Peyer's patch (tissue), 4 donors: ENCODE measurements around the gene TMEM38A. TPM values are rescaled to one million over a fixed set of nuclear protein-coding genes. Genes with fewer than 3 reads are reported as not detected.

Experiments used
- DNase-seq, 3 donors: peaks; one replicate each; pipeline ENCODE4 v3.0.0-alpha.2; 2017 to 2019
- H3K27ac ChIP-seq, 4 donors: fragments of 200-600 bp; sonication (generic); one replicate each; pipeline ENCODE4 v1.5.1; 2016 to 2019
- H3K27me3 ChIP-seq, 2 donors: fragments of 200-600 bp; sonication (generic); one replicate each; pipeline ENCODE4 v1.5.1; 2019
- H3K36me3 ChIP-seq, 3 donors: fragments of 200-600 bp; sonication (generic); one replicate each; pipeline ENCODE4 v1.5.1; 2016 to 2019
- H3K4me1 ChIP-seq, 4 donors: fragments of 200-600 bp; sonication (generic); one replicate each; pipeline ENCODE4 v1.5.1; 2016 to 2019
- H3K4me3 ChIP-seq, 4 donors: fragments of 200-600 bp; sonication (generic); 1 replicate in 3 of 4; 2 replicates in 1 of 4; pipeline ENCODE4 v1.5.1; 2016 to 2019; ENCODE audit warnings: mild to moderate bottlenecking in 1 of 4
- H3K9me3 ChIP-seq, 4 donors: fragments of 200-600 bp; sonication (generic); one replicate each; pipeline ENCODE4 v1.5.1; 2016 to 2019; ENCODE audit warnings: mild to moderate bottlenecking in 1 of 4
- CTCF ChIP-seq, 6 experiments: fragments of 450-650 bp in 4 of 6; fragments of 200-600 bp in 2 of 6; sonication (generic) in 1 of 6; IDR thresholded peaks; one replicate each; pipeline ENCODE4 v1.5.1; 2017 to 2019; ENCODE audit warnings: antibody characterized with exemption in 6 of 6, mild to moderate bottlenecking in 3 of 6, moderate library complexity in 1 of 6
- POLR2A ChIP-seq, 2 donors: fragments of 450-650 bp; IDR thresholded peaks; one replicate each; pipeline ENCODE4 v1.5.1; 2017; ENCODE audit warnings: antibody characterized with exemption in 2 of 2, mild to moderate bottlenecking in 2 of 2, moderate library complexity in 2 of 2
- total RNA-seq, 4 donors: library from RNA; depleted of rRNA; stranded (reverse); fragments of >200 nt; gene quantifications; one replicate each; pipeline ENCODE4 v1.1.0, GENCODE V29; 2016

Gene TMEM38A
- total RNA-seq: 1 to 10 TPM; 2.3 to 4.4 (median 2.9) TPM

GRCh38 chr19:16660763-16661479 lies at the start of gene TMEM38A:
Gene TMEM38A (plus strand): TSS chr19:16661139. CDS start chr19:16661218, 79 bp downstream.
- peak within 1 kb of the TSS; percentile 76 to 93 (median 91) for H3K27ac ChIP-seq
- no peaks in the 10 kb centered on the region for H3K27me3 ChIP-seq
- DNase-seq: peak; percentile 52 to 71 (median 69)
- H3K4me1 ChIP-seq: peaks cover 0 to 31% (median 0%) of the 10 kb centered on the region in 4 donors
- peaks cover 0 to 28% (median 0%) of the 10 kb centered on the region in 3 donors for H3K36me3 ChIP-seq
- no peak for TF ChIP-seq POLR2A (IDR thresholded peaks at IDR 0.05)
- TF ChIP-seq CTCF (IDR thresholded peaks at IDR 0.05): no peak
- H3K4me3 ChIP-seq: peak within 1 kb of the TSS; percentile 62 to 99 (median 78)
- no peaks in the 10 kb centered on the region for H3K9me3 ChIP-seq

GRCh38 chr19:16612636-16613035 lies 48.3 kb upstream of the TMEM38A start:
- H3K4me1 ChIP-seq: peaks cover 0 to 12% (median 10%) of the 10 kb centered on the region in 4 donors
- H3K9me3 ChIP-seq: no peaks in the 10 kb centered on the region
- DNase-seq: no peak
- no peaks in the 10 kb centered on the region for H3K27me3 ChIP-seq
- peak overlapping the region in 2 of 4 donors; percentile 6 to 35 for H3K27ac ChIP-seq
- TF ChIP-seq POLR2A (IDR thresholded peaks at IDR 0.05) (no peak), CTCF (IDR thresholded peaks at IDR 0.05) (no peak)
- no peaks in the 10 kb centered on the region for H3K36me3 ChIP-seq
- H3K4me3 ChIP-seq: no peak overlapping the region

GRCh38 chr19:16613841-16614240 lies 47.1 kb upstream of the TMEM38A start:
- H3K4me1 ChIP-seq: peaks cover 0 to 10% (median 4%) of the 10 kb centered on the region in 4 donors
- no peak for DNase-seq
- no peak overlapping the region for H3K27ac ChIP-seq

GRCh38 chr19:16614941-16615340 lies 46.0 kb upstream of the TMEM38A start:
- Histone ChIP-seq H3K9me3 (no peaks in the 10 kb centered on the region), H3K27me3 (no peaks in the 10 kb centered on the region), H3K4me3 (no peak overlapping the region), H3K4me1 (peaks cover 0 to 16% (median 7%) of the 10 kb centered on the region in 4 donors), H3K36me3 (no peaks in the 10 kb centered on the region), H3K27ac (no peak overlapping the region)
- no peak for DNase-seq
- TF ChIP-seq CTCF (IDR thresholded peaks at IDR 0.05) (no peak), POLR2A (IDR thresholded peaks at IDR 0.05) (no peak)

More at GRCh38 chr19:16613841-16614240, 47.1 kb upstream of the TMEM38A start:
- H3K36me3 ChIP-seq: no peaks in the 10 kb centered on the region
- TF ChIP-seq CTCF (IDR thresholded peaks at IDR 0.05) (no peak), POLR2A (IDR thresholded peaks at IDR 0.05) (no peak)
- no peaks in the 10 kb centered on the region for H3K9me3 ChIP-seq
- no peak overlapping the region for H3K4me3 ChIP-seq
- H3K27me3 ChIP-seq: no peaks in the 10 kb centered on the region

- H3K27me3 ChIP-seq: no peaks in the 10 kb centered on the region
- H3K36me3 ChIP-seq: no peaks in the 10 kb centered on the region
- H3K4me1 ChIP-seq: peaks cover 0 to 16% (median 8%) of the 10 kb centered on the region in 4 donors
- TF ChIP-seq CTCF (IDR thresholded peaks at IDR 0.05) (no peak), POLR2A (IDR thresholded peaks at IDR 0.05) (no peak)
- no peaks in the 10 kb centered on the region for H3K9me3 ChIP-seq
- H3K4me3 ChIP-seq: no peak overlapping the region
- no peak overlapping the region for H3K27ac ChIP-seq
- no peak for DNase-seq
These were observed 45.1 kb upstream of the TMEM38A start for GRCh38 chr19:16615808-16616207.
